NOMO-1 treated with dmso at 0.1 percent for 144 hours (cell line): ENCODE results near the gene ADRB2.
"Not testable (repeated sequence)": the region's sequence is repeated elsewhere in the genome, so short reads cannot be mapped to it uniquely, and the experiment has no call there.

Experiments used
- DNase-seq: peaks from one replicate; lab custom pipeline; 2025; ENCODE audit not compliant: unreplicated experiment; lab: John Stamatoyannopoulos, UW

The ADRB2 gene

GRCh38 chr5:148853868-148854267, 27.5 kb downstream of the ADRB2 start:
- DNase-seq: no peak

- no peak for DNase-seq
Measured at GRCh38 chr5:148855249-148856008, 29.0 kb downstream of the ADRB2 start.

DNA sequence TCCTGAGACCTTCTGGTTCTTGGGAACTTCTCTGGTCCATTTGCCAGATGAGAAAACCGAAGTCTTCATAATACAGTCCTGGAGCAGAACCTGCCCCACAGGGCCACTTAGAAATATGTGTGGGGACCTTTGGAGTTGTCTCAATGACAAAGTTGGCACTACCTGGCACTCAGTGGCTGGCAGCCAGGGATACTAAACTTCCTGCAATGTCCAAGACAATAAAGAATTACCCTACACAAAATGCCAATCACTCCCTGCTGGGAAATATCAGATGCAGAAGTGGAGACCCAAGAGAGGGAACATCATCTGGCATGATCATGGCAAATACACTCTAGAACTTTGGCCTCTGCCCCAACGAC, 29.6 kb downstream of the ADRB2 start:
- no peak for DNase-seq

DNA sequence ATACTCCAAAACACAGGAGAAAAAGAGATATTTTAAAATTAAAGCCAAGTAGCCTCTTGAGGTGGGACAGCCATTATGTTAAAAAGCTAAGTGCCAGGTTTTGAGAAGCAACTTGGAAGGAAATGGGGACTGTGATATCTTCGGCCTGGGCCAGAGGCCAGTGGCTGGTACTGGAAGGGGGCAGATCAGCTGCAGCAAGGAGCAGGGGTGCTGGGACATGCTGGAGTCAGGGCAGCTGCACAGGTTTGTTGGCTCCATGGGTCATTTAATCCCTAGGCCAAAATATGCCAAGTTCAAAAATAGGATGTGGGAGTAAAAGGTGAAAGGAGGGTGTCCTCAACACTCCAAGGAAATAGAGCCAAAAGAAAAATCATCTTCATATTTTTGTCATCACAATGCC, 30.0 kb downstream of the ADRB2 start:
- no peak for DNase-seq

DNA sequence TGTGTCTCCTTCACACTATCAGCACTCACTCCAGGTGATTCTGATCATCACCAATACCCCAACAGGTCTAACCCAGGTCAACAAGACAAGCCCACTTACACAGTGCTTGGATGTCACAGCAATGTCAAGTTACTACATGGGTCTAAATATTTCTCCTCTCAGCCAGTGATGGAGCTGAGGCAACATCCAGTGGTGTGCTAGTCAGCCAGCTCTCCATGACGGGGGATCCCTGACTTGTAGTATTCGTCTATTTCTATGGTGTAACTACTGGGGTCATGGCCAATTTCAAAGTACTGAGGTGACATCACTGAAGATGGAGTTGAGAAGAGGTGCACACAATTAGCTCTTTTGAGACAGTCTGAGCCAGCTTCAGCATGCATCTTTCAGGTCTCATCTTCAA, 31.1 kb downstream of the ADRB2 start:
- DNase-seq: no peak

DNA sequence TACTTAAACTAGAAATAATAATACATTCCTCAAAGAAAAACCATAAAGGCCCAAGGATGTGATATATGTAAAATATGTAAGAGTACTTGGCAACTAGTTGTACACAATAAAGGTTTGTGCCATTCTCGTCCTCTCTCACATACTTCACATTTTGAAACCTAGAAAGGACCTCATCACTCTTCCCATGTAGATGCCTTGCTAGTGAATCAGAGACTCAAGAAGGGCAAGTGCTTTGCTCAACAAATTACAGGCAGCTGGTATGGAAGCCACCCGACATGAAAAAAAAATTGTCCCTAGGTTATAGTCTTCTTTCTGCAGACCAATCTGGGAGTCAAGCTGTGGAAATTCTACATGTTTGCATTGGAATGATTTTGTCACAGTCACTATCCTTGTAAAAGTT, 31.7 kb downstream of the ADRB2 start:
- DNase-seq: no peak

DNA sequence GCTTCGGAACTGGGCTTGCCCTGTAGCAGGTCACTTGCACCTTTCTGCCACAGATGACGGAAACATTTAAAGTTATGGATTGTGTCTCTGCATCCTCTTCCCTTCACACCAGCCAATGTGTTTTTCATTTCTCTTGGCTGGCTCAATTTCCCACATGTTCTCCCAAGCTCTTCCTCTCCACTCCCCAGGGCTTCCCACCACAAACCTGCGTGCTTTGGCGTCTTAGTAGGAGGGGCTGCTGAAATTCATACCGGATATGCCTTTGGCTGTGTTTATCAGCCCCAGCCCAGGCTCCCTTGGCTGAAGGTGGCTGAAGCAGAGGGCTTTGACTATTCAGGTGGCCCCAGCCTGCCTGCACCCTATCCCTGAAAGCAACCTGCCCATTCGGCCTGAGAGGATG, 32.1 kb downstream of the ADRB2 start:
- no peak for DNase-seq

- no peak for DNase-seq
Measured at GRCh38 chr5:148859703-148860102, 33.3 kb downstream of the ADRB2 start.

DNA sequence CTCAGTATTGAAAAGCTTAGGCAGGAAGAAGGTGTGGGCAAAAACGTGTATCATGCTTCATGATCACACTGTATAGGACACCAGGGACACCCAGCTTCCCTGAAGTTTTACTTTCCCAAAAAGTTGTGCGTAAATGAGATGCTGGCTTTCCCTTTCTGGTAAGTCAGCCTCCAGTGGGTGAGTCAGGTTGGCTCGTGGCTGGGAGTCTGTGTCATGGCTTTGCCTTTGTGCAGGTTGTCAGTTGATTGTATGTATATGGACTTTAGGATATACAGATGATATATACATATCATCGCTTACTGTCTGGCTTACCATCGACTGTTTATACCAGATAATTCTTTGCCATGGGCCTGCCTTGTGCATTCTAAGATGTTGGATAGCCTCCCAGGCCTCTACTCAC, 34.2 kb downstream of the ADRB2 start:
- DNase-seq: no peak

- no peak for DNase-seq
Measured at GRCh38 chr5:148861088-148861487, 34.7 kb downstream of the ADRB2 start.

DNA sequence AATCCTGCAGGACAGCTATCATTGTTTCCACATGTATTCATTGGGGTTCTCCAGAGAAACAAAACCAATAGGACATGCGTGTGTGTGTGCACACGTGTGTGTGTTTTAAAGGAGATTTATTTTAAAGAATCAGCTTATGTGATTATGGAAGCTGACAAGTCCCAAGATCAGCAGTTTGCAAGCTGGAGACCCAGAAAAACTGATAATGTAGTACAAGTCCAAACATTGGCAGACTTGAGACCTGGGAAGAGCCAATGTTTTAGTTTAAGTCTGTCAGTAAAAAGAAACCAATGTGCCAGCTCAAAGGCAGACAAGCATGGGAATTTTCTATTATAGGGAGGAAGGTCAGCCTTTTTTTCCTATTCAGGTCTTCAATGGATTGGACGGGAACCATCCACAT, 35.3 kb downstream of the ADRB2 start:
- DNase-seq: no peak

- DNase-seq: no peak
Measured at GRCh38 chr5:148864113-148864841, 37.9 kb downstream of the ADRB2 start.

- DNase-seq: no peak
Measured at GRCh38 chr5:148866024-148866423, 39.6 kb downstream of the ADRB2 start.

GRCh38 chr5:148873120-148873519, 46.7 kb downstream of the ADRB2 start:
- no peak for DNase-seq

DNA sequence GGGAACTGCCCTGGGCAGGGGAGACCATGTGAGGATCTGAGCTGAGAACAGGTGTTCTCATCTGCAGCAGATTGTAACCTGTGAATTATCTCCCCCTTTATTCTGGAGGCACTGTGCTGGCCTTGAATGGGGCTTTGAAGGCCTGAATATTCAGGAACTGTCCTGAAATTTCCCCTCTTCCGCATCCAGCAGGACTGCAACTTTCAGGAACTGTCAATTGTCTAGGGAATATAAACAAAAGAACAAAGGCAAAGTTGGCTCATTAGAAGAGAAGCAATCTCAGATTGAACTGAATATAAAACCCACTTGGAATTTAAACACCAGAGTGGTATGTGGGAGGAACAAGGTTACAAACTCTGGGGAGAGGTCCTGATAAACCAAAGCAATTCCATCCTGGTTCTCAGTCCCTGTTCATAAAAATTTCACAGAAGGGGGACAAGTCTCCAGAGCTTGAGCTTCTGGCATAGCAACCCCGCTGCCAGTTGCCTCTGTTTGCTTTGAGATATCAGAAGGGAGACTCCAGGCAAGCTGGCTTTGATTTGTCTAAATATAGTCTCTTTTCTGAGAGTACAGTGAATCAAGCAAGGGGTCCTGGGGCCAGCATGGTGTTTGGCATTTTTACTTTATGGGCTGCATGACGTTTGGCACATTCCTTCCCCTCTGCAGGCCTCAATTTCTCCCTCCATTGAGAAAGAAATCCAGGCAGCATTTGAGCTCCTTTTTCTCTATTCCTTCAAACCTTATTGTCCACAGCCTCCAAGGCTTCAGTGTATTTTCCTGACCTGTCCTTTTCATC, 47.5 kb downstream of the ADRB2 start:
- no peak for DNase-seq

DNA sequence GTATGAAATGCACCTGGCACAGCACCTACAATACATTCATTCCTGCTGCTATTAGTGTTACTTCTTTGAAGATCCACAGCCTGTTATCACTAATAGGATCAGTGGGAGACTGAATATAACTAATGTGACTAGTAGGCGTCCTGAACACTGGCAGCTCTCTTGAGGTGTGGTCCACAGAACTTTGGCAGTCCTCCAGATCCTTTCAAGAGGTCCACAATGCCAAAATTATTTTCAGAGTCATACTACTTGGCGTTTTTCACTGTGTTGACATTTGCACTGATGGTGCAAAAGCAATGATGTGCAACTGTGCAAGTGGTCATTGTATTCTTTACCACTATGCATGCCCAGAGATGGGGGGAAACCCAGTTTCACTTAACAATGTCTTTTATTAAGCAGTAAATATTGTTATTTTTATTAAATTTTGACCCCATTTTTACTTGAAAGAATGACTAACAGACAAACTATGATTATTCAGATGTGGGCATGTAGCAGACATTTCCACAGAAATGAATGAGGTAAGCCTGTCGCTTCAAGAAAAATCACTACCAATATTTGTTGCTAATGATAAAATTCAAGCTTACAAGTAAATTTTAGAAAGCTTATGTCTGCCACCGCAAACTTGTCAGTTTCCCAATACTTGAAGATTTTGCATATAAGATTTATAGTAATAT, 48.9 kb downstream of the ADRB2 start:
- no peak for DNase-seq

GRCh38 chr5:148877436-148877835, 51.0 kb downstream of the ADRB2 start:
- DNase-seq: not testable (repeated sequence)
